Uterus (tissue), 2 donors: ENCODE data around the gene HEMK1.

Experiments used
- CTCF ChIP-seq, 4 experiments: fragments of 200-600 bp in 2 of 4; fragments of 450-650 bp in 2 of 4; sonication (generic) in 2 of 4; IDR thresholded peaks; one replicate each; pipeline ENCODE4 v1.5.1; 2016 to 2019; ENCODE audit warnings: antibody characterized with exemption in 4 of 4, mild to moderate bottlenecking in 2 of 4, moderate library complexity in 1 of 4
- POLR2A ChIP-seq, 2 donors: fragments of 450-650 bp; IDR thresholded peaks; one replicate each; pipeline ENCODE4 v1.6.1; 2016; ENCODE audit warnings: antibody characterized with exemption in 2 of 2, mild to moderate bottlenecking in 1 of 2, moderate library complexity in 1 of 2

- TF ChIP-seq CTCF (IDR thresholded peaks at IDR 0.05) (no peak), POLR2A (IDR thresholded peaks at IDR 0.05) (no peak)
Observed at GRCh38 chr3:50584391-50584790, 15.1 kb downstream of the HEMK1 start.
